ENCODE measurements around the gene MERTK. TPM values are rescaled to one million over a fixed set of nuclear protein-coding genes. Genes with fewer than 3 reads are reported as not detected.
A peak's percentile ranks its signal among the peaks of the same experiment; 100 is the strongest.

MERTK gene
- total and polyA plus RNA-seq, 2 of the 13 experiments (the other 11 are each of a cell fraction or from before 2014, with no cell fraction given): 37.3 to 44.7 TPM

DNA sequence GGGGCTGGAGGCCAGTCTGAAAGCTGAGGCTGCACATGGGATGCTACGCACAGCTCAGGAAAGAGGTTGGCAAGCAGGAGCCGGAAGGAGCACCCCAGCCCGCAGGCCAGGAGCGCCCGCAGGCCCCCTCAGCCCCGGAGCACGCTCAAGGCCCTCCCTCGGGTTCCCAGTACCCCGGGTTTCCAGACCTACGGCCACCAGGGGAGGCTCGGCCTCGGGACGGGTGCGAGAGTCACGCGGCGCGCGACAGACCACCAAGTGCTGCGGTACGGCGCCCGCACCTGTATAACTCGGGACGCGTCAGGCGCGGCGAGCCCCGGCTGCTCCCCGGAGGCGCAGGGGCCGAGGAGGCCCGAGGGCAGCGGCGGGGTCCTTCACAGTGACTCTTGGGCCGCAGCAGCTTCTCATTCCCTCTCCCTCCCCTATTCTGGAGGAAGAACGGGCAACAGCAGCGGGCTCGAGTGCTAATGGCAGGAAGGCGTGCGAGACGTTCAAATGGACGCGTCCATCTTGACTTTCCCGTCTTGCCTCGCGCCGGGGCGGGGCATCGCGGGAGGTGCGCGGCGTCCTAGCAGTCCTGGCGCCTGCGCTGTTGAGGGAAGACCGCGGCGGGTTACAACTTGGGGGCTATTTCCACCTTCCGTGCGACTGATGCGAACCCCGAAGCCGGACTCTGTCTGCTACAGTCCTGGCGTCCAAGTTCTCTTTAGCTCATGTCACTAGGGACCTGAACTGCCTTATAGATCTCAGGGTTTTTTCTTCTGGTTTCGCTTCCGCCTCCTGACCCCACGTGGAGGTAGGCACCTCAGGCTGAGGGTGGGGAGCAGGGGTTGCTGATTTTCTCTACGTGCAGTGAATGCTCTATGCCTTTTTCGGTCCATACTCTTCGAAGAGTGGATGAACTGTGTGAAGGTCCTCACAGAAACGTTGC lies 14.5 kb upstream of the MERTK start, which contains the start of gene ANAPC1 (continued):
- TF ChIP-seq CREM (IDR thresholded peaks at IDR 0.05) (peak; percentile 56), CREM (CRISPR knock-in tag; IDR thresholded peaks at IDR 0.05) (no peak), ZSCAN22 (CRISPR knock-in tag; IDR thresholded peaks at IDR 0.05) (no peak), ADNP (CRISPR knock-in tag; IDR thresholded peaks at IDR 0.05) (no peak), POLR2AphosphoS5 (IDR thresholded peaks at IDR 0.05; ENCODE audit: low read depth, low read length) (peak; percentile 97), MAF1 (CRISPR knock-in tag; IDR thresholded peaks at IDR 0.05; ENCODE audit: borderline replicate concordance) (peak; percentile 82; the same call in 1 of the 2 replicates), ZNF674 (CRISPR knock-in tag; IDR thresholded peaks at IDR 0.05; ENCODE audit: low read depth) (peak; percentile 92), ETV6 (CRISPR knock-in tag; conservative IDR thresholded peaks at IDR 0.05) (peak; percentile 36), POLR2G (IDR thresholded peaks at IDR 0.05; ENCODE audit: low read depth, low read length) (peak; percentile 99), SIN3B (IDR thresholded peaks at IDR 0.05; ENCODE audit: low read length) (peak; percentile 89), ZEB1 (IDR thresholded peaks at IDR 0.05; ENCODE audit: insufficient replicate concordance, low read depth) (peak; percentile 86), ZNF432 (CRISPR knock-in tag; IDR thresholded peaks at IDR 0.05; ENCODE audit: borderline replicate concordance) (no peak), GZF1 (CRISPR knock-in tag; IDR thresholded peaks at IDR 0.05) (peak; percentile 59), TAF15 (IDR thresholded peaks at IDR 0.05; ENCODE audit: low read depth, low read length, poor library complexity, severe bottlenecking) (no peak), KDM3A (CRISPR knock-in tag; IDR thresholded peaks at IDR 0.05; ENCODE audit: low read depth) (peak; percentile 91), SOX6 (IDR thresholded peaks at IDR 0.05) (no peak), SOX6 (CRISPR knock-in tag; IDR thresholded peaks at IDR 0.05) (peak; percentile 65; the same call in 1 of the 2 replicates), RBAK (CRISPR knock-in tag; IDR thresholded peaks at IDR 0.05) (0 out of 2 replicates have a peak, but pooled peaks have one; percentile 36)
- TF ChIP-seq, protein P1, sequence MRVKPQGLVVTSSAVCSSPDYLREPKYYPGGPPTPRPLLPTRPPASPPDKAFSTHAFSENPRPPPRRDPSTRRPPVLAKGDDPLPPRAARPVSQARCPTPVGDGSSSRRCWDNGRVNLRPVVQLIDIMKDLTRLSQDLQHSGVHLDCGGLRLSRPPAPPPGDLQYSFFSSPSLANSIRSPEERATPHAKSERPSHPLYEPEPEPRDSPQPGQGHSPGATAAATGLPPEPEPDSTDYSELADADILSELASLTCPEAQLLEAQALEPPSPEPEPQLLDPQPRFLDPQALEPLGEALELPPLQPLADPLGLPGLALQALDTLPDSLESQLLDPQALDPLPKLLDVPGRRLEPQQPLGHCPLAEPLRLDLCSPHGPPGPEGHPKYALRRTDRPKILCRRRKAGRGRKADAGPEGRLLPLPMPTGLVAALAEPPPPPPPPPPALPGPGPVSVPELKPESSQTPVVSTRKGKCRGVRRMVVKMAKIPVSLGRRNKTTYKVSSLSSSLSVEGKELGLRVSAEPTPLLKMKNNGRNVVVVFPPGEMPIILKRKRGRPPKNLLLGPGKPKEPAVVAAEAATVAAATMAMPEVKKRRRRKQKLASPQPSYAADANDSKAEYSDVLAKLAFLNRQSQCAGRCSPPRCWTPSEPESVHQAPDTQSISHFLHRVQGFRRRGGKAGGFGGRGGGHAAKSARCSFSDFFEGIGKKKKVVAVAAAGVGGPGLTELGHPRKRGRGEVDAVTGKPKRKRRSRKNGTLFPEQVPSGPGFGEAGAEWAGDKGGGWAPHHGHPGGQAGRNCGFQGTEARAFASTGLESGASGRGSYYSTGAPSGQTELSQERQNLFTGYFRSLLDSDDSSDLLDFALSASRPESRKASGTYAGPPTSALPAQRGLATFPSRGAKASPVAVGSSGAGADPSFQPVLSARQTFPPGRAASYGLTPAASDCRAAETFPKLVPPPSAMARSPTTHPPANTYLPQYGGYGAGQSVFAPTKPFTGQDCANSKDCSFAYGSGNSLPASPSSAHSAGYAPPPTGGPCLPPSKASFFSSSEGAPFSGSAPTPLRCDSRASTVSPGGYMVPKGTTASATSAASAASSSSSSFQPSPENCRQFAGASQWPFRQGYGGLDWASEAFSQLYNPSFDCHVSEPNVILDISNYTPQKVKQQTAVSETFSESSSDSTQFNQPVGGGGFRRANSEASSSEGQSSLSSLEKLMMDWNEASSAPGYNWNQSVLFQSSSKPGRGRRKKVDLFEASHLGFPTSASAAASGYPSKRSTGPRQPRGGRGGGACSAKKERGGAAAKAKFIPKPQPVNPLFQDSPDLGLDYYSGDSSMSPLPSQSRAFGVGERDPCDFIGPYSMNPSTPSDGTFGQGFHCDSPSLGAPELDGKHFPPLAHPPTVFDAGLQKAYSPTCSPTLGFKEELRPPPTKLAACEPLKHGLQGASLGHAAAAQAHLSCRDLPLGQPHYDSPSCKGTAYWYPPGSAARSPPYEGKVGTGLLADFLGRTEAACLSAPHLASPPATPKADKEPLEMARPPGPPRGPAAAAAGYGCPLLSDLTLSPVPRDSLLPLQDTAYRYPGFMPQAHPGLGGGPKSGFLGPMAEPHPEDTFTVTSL (CRISPR knock-in tag; IDR thresholded peaks at IDR 0.05; ENCODE audit: borderline replicate concordance): peak; percentile 75
- TF ChIP-seq, protein P2, sequence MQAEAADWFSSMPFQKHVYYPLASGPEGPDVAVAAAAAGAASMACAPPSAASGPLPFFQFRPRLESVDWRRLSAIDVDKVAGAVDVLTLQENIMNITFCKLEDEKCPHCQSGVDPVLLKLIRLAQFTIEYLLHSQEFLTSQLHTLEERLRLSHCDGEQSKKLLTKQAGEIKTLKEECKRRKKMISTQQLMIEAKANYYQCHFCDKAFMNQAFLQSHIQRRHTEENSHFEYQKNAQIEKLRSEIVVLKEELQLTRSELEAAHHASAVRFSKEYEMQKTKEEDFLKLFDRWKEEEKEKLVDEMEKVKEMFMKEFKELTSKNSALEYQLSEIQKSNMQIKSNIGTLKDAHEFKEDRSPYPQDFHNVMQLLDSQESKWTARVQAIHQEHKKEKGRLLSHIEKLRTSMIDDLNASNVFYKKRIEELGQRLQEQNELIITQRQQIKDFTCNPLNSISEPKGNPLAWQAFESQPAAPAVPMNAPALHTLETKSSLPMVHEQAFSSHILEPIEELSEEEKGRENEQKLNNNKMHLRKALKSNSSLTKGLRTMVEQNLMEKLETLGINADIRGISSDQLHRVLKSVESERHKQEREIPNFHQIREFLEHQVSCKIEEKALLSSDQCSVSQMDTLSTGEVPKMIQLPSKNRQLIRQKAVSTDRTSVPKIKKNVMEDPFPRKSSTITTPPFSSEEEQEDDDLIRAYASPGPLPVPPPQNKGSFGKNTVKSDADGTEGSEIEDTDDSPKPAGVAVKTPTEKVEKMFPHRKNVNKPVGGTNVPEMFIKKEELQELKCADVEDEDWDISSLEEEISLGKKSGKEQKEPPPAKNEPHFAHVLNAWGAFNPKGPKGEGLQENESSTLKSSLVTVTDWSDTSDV (CRISPR knock-in tag; IDR thresholded peaks at IDR 0.05): no peak; the same call in 1 of the 2 replicates
- TF ChIP-seq, protein P3, sequence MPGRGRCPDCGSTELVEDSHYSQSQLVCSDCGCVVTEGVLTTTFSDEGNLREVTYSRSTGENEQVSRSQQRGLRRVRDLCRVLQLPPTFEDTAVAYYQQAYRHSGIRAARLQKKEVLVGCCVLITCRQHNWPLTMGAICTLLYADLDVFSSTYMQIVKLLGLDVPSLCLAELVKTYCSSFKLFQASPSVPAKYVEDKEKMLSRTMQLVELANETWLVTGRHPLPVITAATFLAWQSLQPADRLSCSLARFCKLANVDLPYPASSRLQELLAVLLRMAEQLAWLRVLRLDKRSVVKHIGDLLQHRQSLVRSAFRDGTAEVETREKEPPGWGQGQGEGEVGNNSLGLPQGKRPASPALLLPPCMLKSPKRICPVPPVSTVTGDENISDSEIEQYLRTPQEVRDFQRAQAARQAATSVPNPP (CRISPR knock-in tag; IDR thresholded peaks at IDR 0.05): 0 out of 2 replicates have a peak, but pooled peaks have one; percentile 75
